GM12878 (cell line): Measurements from ENCODE around the gene CREB3L4. TPM values are rescaled to one million over a fixed set of nuclear protein-coding genes. Genes with fewer than 3 reads are reported as not detected.

Experiments used
- ATAC-seq: fragments of 200-7000 bp; cut with Tn5 transposase; 3 replicates; pipeline ENCODE4 v1.9.1; 2020; ENCODE audit warnings: mild to moderate bottlenecking, moderate library complexity
- BruUV-seq: library from RNA; stranded (reverse); fragments of 400-500 nt; replicated peaks from 2 replicates; lab custom pipeline; 2021; lab: Mats Ljungman, UMichigan
- CTCF ChIA-PET: fragments of 300-600 bp; sonication (Branson Sonifier 250); formaldehyde crosslinking; extraction: SDS; loops from one replicate; lab custom pipeline; 2021; ENCODE audit warnings: inconsistent platforms; lab: Yijun Ruan, JAX
- POLR2A ChIA-PET: fragments of 350-600 bp; formaldehyde crosslinking; extraction: SDS; loops from one replicate; lab custom pipeline; 2021; ENCODE audit warnings: inconsistent platforms; lab: Charles Lee
- RAD21 ChIA-PET: fragments of 300-600 bp; sonication (Branson Sonifier 250); formaldehyde crosslinking; loops from one replicate; lab custom pipeline; 2023; ENCODE audit warnings: antibody characterized with exemption; ENCODE audit not compliant: unreplicated experiment; lab: Charles Lee
- SMC1A ChIA-PET: fragments of 300-600 bp; sonication (Branson Sonifier 250); formaldehyde crosslinking; loops from one replicate; lab custom pipeline; 2023; ENCODE audit not compliant: unreplicated experiment, uncharacterized antibody; lab: Charles Lee
- DNase-seq: peaks from one replicate; pipeline ENCODE4 v3.0.0-alpha.2; 2011; ENCODE audit warnings: low read depth, low spot score
- FAIRE-seq: peaks from 3 replicates; lab custom pipeline; 2011; peaks lifted over from hg19 to GRCh38; lab: Jason Lieb, UNC
- H2AFZ ChIP-seq: 2 replicates; pipeline ENCODE4 v1.6.0; 2011; ENCODE audit warnings: low read depth, low read length, control low read depth; ENCODE audit not compliant: control insufficient read depth
- H3K27ac ChIP-seq: 2 replicates; pipeline ENCODE4 v1.5.1; 2011; ENCODE audit warnings: control low read depth; ENCODE audit not compliant: control insufficient read depth, insufficient read depth
- H3K27me3 ChIP-seq, 2 experiments: replicated peaks in 1 of 2; 2 replicates each; pipeline versions ENCODE4 v1.6.0 to v1.6.1; 2011; ENCODE audit warnings: low read length in 1 of 2; ENCODE audit not compliant: control insufficient read depth in 2 of 2, insufficient read depth in 2 of 2
- H3K36me3 ChIP-seq, 2 experiments: 2 replicates each; pipeline ENCODE4 v1.5.1; 2011; ENCODE audit warnings: low read length in 1 of 2; ENCODE audit not compliant: control insufficient read depth in 2 of 2, insufficient read depth in 2 of 2
- H3K4me1 ChIP-seq: 2 replicates; pipeline ENCODE4 v1.6.1; 2011; ENCODE audit warnings: mild to moderate bottlenecking, low read length, moderate library complexity, mixed read lengths; ENCODE audit not compliant: control insufficient read depth, insufficient read depth
- H3K4me2 ChIP-seq: 2 replicates; pipeline ENCODE4 v1.6.0; 2011; ENCODE audit warnings: control low read depth; ENCODE audit not compliant: control insufficient read depth, insufficient read depth
- H3K4me3 ChIP-seq: fragments of 200-600 bp; sonication (generic); 2 replicates; pipeline ENCODE4 v1.5.1; 2016
- H3K79me2 ChIP-seq: 2 replicates; pipeline ENCODE4 v1.6.0; 2011; ENCODE audit warnings: low read length; ENCODE audit not compliant: control insufficient read depth, insufficient read depth
- H3K9ac ChIP-seq: 2 replicates; pipeline ENCODE4 v1.8.0; 2011; ENCODE audit warnings: low read length, control low read depth, mixed read lengths; ENCODE audit not compliant: control insufficient read depth, insufficient read depth
- H3K9me3 ChIP-seq: replicated peaks from 3 replicates; pipeline ENCODE4 v1.5.1; 2011; ENCODE audit warnings: mild to moderate bottlenecking, low read length; ENCODE audit not compliant: control insufficient read depth, insufficient read depth
- H4K20me1 ChIP-seq: 2 replicates; pipeline ENCODE4 v1.6.0; 2011; ENCODE audit not compliant: control insufficient read depth, insufficient read depth
- BCL11A ChIP-seq: IDR thresholded peaks from 2 replicates; pipeline ENCODE4 v1.6.1; 2011; ENCODE audit warnings: low read depth, low read length
- CEBPZ ChIP-seq: fragments of 150-350 bp; IDR thresholded peaks from 2 replicates; pipeline ENCODE4 v1.6.1; 2016; ENCODE audit warnings: low read depth, low read length
- CHD2 ChIP-seq: IDR thresholded peaks from 2 replicates; pipeline ENCODE4 v1.6.1; 2011; ENCODE audit warnings: low read depth, low read length, improper control_type of control experiment, borderline replicate concordance
- EED ChIP-seq: sonication (generic); IDR thresholded peaks from 2 replicates; pipeline ENCODE4 v1.6.1; 2016; ENCODE audit warnings: antibody characterized with exemption, low read depth
- IKZF2 ChIP-seq, 2 experiments: fragments of 450-650 bp; IDR thresholded peaks; 2 replicates each; pipeline ENCODE4 v1.6.1; 2017; ENCODE audit warnings: mild to moderate bottlenecking in 2 of 2, moderate library complexity in 2 of 2
- JUNB ChIP-seq: IDR thresholded peaks from 2 replicates; pipeline ENCODE4 v1.6.1; 2016; ENCODE audit warnings: antibody characterized with exemption, mild to moderate bottlenecking
- MLLT1 ChIP-seq: fragments of 450-650 bp; IDR thresholded peaks from 2 replicates; pipeline ENCODE4 v1.6.1; 2016; ENCODE audit warnings: mild to moderate bottlenecking
- NKRF ChIP-seq: fragments of 450-650 bp; conservative IDR thresholded peaks from 2 replicates; pipeline ENCODE4 v1.6.1; 2017; ENCODE audit warnings: mild to moderate bottlenecking, moderate library complexity
- PML ChIP-seq: IDR thresholded peaks from 2 replicates; pipeline ENCODE4 v1.6.1; 2012; ENCODE audit warnings: low read length, inconsistent platforms
- RUNX3 ChIP-seq: IDR thresholded peaks from 2 replicates; pipeline ENCODE4 v1.6.1; 2012; ENCODE audit warnings: low read length, inconsistent platforms
- ZNF207 ChIP-seq: fragments of 450-650 bp; IDR thresholded peaks from 2 replicates; pipeline ENCODE4 v1.6.1; 2014; ENCODE audit warnings: antibody characterized with exemption, mild to moderate bottlenecking, borderline replicate concordance
- WGBS: methylation state at CpG from one replicate; pipeline ENCODE4 v1.1.6; 2016; ENCODE audit warnings: low lambda C conversion rate; ENCODE audit not compliant: insufficient replicate concordance, insufficient coverage; ENCODE audit errors: missing lambda C conversion rate; 5-methylcytosine and 5-hydroxymethylcytosine counted together
- in situ Hi-C: fragments of 300-500 bp; cut with MboI; formaldehyde crosslinking; loops from 9 replicates; pipeline ENCODE4 v1.14.3; 2018; ENCODE audit warnings: mixed read lengths
- intact Hi-C: fragments of 100-400 bp; cut with micrococcal nuclease; formaldehyde crosslinking; loops from one replicate; pipeline ENCODE4 v1.14.2; 2022; ENCODE audit not compliant: unreplicated experiment
- polyA plus RNA-seq, 11 experiments: library from polyadenylated mRNA; depleted of rRNA in 4 of 11; unstranded in 6 of 11; stranded (reverse) in 5 of 11; fragments of >200 nt; fragmentation: Nextera tagmentation in 4 of 11; fragmentation: Illumina TruSeq in 1 of 11; extraction: Ambion mirVana in 4 of 11; extraction: Trizol in 1 of 11; gene quantifications; 1 replicate in 1 of 11; 2 replicates in 10 of 11; pipeline versions ENCODE4 v1.2.1 to v1.2.3, GENCODE V29; 2011 to 2016; ENCODE audit warnings: inconsistent platforms in 2 of 11, missing spikeins in 2 of 11, low read depth in 1 of 11
- total RNA-seq, 4 experiments: library from RNA; depleted of rRNA in 3 of 4; stranded (reverse); fragments of >200 nt in 3 of 4; fragmentation: Illumina TruSeq in 1 of 4; extraction: Trizol in 1 of 4; gene quantifications; 2 replicates each; pipeline versions ENCODE4 v1.2.1 to v1.2.3, GENCODE V29; 2013 to 2021

The CREB3L4 gene
- total and polyA plus RNA-seq, 10 of the 15 experiments (the other 5 are each of a cell fraction or from before 2014, with no cell fraction given) = 9.7 to 14.0 (median 12.1) TPM

- Histone ChIP-seq H3K4me2 (peak overlapping the region; percentile 51), H3K27me3 (no peaks in the 10 kb centered on the region), H3K9ac (peak overlapping the region; percentile 51), H4K20me1 (no peaks in the 10 kb centered on the region), H3K9me3 (no peaks in the 10 kb centered on the region), H3K4me3 (peak overlapping the region; percentile 80; the same call in 1 of the 2 replicates), H3K79me2 (no peaks in the 10 kb centered on the region), H3K36me3 (no peaks in the 10 kb centered on the region), H2AFZ (peak overlapping the region; percentile 89), H3K27ac (no peak overlapping the region), H3K4me1 (peaks cover 5% of the 10 kb centered on the region)
- POLR2A ChIA-PET = interaction anchor here (0.5 to 2.7 kb wide), 9 partner anchors 8 to 414 kb away, joined by 3 to 21 read pairs (median 6); partner anchors contain the start of genes CREB3L4, GATAD2B, JTB and SLC39A1
- peak; percentile 22 for ATAC-seq
- no TSS peak for BruUV-seq
- FAIRE-seq = no peak
- CTCF ChIA-PET = interaction anchor here (0.7 to 6.6 kb wide), 18 partner anchors 10 to 413 kb away, joined by 3 to 85 read pairs (median 8); partner anchors contain the start of genes CREB3L4, DENND4B, NPR1 and SLC39A1
- SMC1A ChIA-PET = interaction anchor here (0.7 to 5.2 kb wide), 23 partner anchors 7 to 316 kb away, joined by 3 to 46 read pairs (median 6); partner anchors contain the start of genes CREB3L4, DENND4B, GATAD2B and JTB
- WGBS = 41% methylated on average over 7 of the region's 7 CpGs
- in situ Hi-C loops = loop anchor here (5.0 to 10.0 kb wide), 2 partner anchors 191 to 308 kb away; partner anchors contain the start of gene NPR1
- no peak for DNase-seq
- intact Hi-C loops = no loop called here
- RAD21 ChIA-PET = interaction anchor here (0.7 to 5.7 kb wide), 15 partner anchors 8 to 413 kb away, joined by 3 to 42 read pairs (median 7); partner anchors contain the start of genes CREB3L4, DENND4B, GATAD2B and JTB
- TF ChIP-seq JUNB (peak; percentile 72), ZNF207 (no peak), IKZF2 (IDR thresholded peaks at IDR 0.05) (peak in 1 of 2 experiments; percentile 40; a peak in 1 of 4 replicates), CEBPZ (no peak), RUNX3 (0 out of 2 replicates have a peak, but pooled peaks have one; percentile 10), NKRF (no peak), PML (no peak), MLLT1 (0 out of 2 replicates have a peak, but pooled peaks have one; percentile 58), EED (peak; percentile 4; the same call in 1 of the 2 replicates), BCL11A (no peak), CHD2 (no peak)
Observed at GRCh38 chr1:153985341-153985912, 17.7 kb downstream of the CREB3L4 start.
